ENCODE data around the gene EIF5B.

- TF ChIP-seq CBX8 (IDR thresholded peaks at IDR 0.05) (no peak), CTCF (IDR thresholded peaks at IDR 0.05) (no peak), POLR2A (IDR thresholded peaks at IDR 0.05; ENCODE audit: low read length) (no peak), MAX (IDR thresholded peaks at IDR 0.05) (no peak), ESRRA (IDR thresholded peaks at IDR 0.05; ENCODE audit: borderline replicate concordance, low read length) (no peak), REST (IDR thresholded peaks at IDR 0.05) (no peak), MAZ (IDR thresholded peaks at IDR 0.05; ENCODE audit: borderline replicate concordance, low read depth, low read length) (no peak), CEBPB (IDR thresholded peaks at IDR 0.05) (no peak), PHF8 (IDR thresholded peaks at IDR 0.05; ENCODE audit: borderline replicate concordance, low read depth) (no peak), MAFK (IDR thresholded peaks at IDR 0.05; ENCODE audit: partially characterized antibody) (no peak), PBX3 (IDR thresholded peaks at IDR 0.05) (no peak)
Observed at GRCh38 chr2:99420031-99420430, 82.8 kb downstream of the EIF5B start.

Data from A549 (cell line).